ENCODE results near the gene EPHA8. TPM values are rescaled to one million over a fixed set of nuclear protein-coding genes. Genes with fewer than 3 reads are reported as not detected.

The EPHA8 gene
- polyA plus RNA-seq, 1 of the 3 experiments (the other 2 are of a cell fraction), result 0.02 TPM

DNA sequence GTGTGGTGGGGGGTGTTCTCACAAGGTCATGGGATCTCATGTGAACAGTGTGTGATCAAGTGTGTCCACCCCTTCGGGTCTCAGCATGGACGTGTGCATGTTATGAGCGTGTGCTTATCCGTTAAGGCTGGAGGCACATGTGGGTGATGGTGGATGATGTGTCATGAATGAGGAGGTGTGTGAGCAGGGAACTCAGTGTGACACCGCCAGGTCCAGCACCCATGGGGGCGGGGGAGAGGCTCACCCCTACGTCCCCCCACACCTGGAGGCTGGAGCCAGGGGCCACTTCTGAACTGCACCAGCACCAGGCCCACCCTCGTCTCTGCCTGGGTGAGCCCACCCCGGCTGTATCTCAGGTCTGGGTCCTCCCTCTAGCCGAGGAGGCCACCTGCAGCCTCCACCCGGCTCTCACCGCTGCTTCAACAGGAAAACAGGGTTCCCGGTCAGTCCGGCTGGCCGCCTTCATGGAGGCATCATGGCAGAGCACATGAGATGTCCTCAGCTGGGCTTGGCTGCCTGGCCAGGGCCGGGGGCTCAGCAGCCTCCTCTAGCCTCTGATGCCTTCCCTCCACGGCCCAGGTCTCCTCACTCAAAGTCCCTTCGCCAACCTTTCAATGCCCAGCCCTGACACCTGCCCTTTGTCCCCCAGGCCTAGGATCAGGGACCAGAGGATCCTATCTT lies 38.9 kb downstream of the EPHA8 start:
- Histone ChIP-seq H3K36me3 (replicated peaks in 1 of 2; ENCODE audit: control insufficient read depth in 1 of 2, insufficient read depth in 2 of 2, low read length in 1 of 2) (no peaks in the 10 kb centered on the region), H2AFZ (ENCODE audit: low read depth) (no peak overlapping the region), H3K27me3 (ENCODE audit: insufficient read depth) (no peaks in the 10 kb centered on the region; the same call in 1 of the 2 replicates), H3K9me2 (no peaks in the 10 kb centered on the region), H3K9me3 (no peaks in the 10 kb centered on the region), H4K20me1 (ENCODE audit: insufficient read depth) (no peaks in the 10 kb centered on the region), H3K4me2 (no peak overlapping the region), H3K79me2 (ENCODE audit: insufficient read depth) (no peaks in the 10 kb centered on the region), H3K4me3 (ENCODE audit: low read depth in 2 of 2, low read length in 1 of 2) (no peak overlapping the region), H3K27ac (ENCODE audit: low read depth in 2 of 2, low read length in 1 of 2) (no peak overlapping the region), H3F3A (replicated peaks; ENCODE audit: insufficient read depth) (no peaks in the 10 kb centered on the region), H3K9ac (no peak overlapping the region), H3K4me1 (ENCODE audit: control insufficient read depth in 1 of 2, insufficient read depth in 2 of 2, low read depth in 1 of 2, low read length in 1 of 2) (no peaks in the 10 kb centered on the region)
- ChIA-PET POLR2A (no interaction called here), CTCF (interaction anchor here (1.3 to 1.6 kb wide), 2 partner anchors 15 to 74 kb away, joined by 4 read pairs; no protein-coding TSS in a partner anchor)
- WGBS (ENCODE audit: low lambda C conversion rate), result 68% methylated on average over 9 of the region's 18 CpGs
- TF ChIP-seq, protein P1, sequence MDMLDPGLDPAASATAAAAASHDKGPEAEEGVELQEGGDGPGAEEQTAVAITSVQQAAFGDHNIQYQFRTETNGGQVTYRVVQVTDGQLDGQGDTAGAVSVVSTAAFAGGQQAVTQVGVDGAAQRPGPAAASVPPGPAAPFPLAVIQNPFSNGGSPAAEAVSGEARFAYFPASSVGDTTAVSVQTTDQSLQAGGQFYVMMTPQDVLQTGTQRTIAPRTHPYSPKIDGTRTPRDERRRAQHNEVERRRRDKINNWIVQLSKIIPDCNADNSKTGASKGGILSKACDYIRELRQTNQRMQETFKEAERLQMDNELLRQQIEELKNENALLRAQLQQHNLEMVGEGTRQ (IDR thresholded peaks at IDR 0.05; ENCODE audit: borderline replicate concordance, low read depth, low read length), result no peak
- TF ChIP-seq, protein P2, sequence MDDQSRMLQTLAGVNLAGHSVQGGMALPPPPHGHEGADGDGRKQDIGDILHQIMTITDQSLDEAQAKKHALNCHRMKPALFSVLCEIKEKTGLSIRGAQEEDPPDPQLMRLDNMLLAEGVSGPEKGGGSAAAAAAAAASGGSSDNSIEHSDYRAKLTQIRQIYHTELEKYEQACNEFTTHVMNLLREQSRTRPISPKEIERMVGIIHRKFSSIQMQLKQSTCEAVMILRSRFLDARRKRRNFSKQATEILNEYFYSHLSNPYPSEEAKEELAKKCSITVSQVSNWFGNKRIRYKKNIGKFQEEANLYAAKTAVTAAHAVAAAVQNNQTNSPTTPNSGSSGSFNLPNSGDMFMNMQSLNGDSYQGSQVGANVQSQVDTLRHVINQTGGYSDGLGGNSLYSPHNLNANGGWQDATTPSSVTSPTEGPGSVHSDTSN (IDR thresholded peaks at IDR 0.05), result no peak
- no peak for TF ChIP-seq CHD2 (IDR thresholded peaks at IDR 0.05; ENCODE audit: low read length, partially characterized antibody)
- no peak for TF ChIP-seq EP300 (IDR thresholded peaks at IDR 0.05; ENCODE audit: borderline replicate concordance in 1 of 2, low read depth in 1 of 2, low read length in 1 of 2)
- no peak for DNase-seq

DNA sequence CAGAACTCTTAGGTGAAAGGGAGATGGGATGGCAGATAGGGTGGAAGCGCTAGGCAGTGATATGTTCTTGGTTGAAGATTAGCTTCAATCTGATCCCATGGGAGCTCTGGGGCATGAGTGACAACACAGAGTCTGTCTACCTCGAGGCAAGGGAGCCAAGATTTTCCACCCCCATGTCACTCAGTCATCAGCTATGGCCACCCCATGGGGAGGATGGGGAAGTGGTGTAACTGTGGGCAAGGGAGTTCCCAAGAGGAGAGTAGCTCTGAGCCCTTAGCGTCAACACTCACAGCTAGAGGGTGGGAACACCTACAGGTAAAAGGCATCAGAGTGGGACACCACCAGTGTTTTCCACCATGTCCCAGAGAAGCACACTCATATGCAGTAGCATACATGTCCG lies 42.9 kb downstream of the EPHA8 start:
- no peak for TF ChIP-seq EZH2phosphoT487 (IDR thresholded peaks at IDR 0.05; ENCODE audit: borderline replicate concordance, low read depth)
- TF ChIP-seq SIN3A (IDR thresholded peaks at IDR 0.05; ENCODE audit: borderline replicate concordance, low read depth, low read length), result no peak
- TF ChIP-seq, protein P3, sequence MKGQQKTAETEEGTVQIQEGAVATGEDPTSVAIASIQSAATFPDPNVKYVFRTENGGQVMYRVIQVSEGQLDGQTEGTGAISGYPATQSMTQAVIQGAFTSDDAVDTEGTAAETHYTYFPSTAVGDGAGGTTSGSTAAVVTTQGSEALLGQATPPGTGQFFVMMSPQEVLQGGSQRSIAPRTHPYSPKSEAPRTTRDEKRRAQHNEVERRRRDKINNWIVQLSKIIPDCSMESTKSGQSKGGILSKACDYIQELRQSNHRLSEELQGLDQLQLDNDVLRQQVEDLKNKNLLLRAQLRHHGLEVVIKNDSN (IDR thresholded peaks at IDR 0.05; ENCODE audit: borderline replicate concordance, low read depth), result no peak
- no peak for TF ChIP-seq FOSL2 (IDR thresholded peaks at IDR 0.05; ENCODE audit: borderline replicate concordance, low read depth)
- no peak for TF ChIP-seq TCF12 (IDR thresholded peaks at IDR 0.05)
- CTCF ChIA-PET, result interaction anchor here (0.6 to 1.0 kb wide), 2 partner anchors 189 to 207 kb away, joined by 3 read pairs; no protein-coding TSS in a partner anchor

More for the DNA sequence above, 42.9 kb downstream of the EPHA8 start:
- POLR2A ChIA-PET, result no interaction called here
- H3K4me3 ChIP-seq (ENCODE audit: low read depth in 2 of 2, low read length in 1 of 2), result no peak overlapping the region
- H3K9me3 ChIP-seq, result no peaks in the 10 kb centered on the region
- H2AFZ ChIP-seq (ENCODE audit: low read depth), result no peak overlapping the region
- WGBS (ENCODE audit: low lambda C conversion rate), result 52% methylated on average over 4 of the region's 4 CpGs
- H3K4me1 ChIP-seq (ENCODE audit: control insufficient read depth in 1 of 2, insufficient read depth in 2 of 2, low read depth in 1 of 2, low read length in 1 of 2), result no peaks in the 10 kb centered on the region
- H3K27ac ChIP-seq (ENCODE audit: low read depth in 2 of 2, low read length in 1 of 2), result no peak overlapping the region
- no peaks in the 10 kb centered on the region for H4K20me1 ChIP-seq (ENCODE audit: insufficient read depth)
- no peaks in the 10 kb centered on the region for H3K9me2 ChIP-seq
- no peaks in the 10 kb centered on the region for H3K36me3 ChIP-seq (replicated peaks in 1 of 2; ENCODE audit: control insufficient read depth in 1 of 2, insufficient read depth in 2 of 2, low read length in 1 of 2)
- H3K79me2 ChIP-seq (ENCODE audit: insufficient read depth), result no peaks in the 10 kb centered on the region
- DNase-seq, result no peak
- no peak overlapping the region for H3K4me2 ChIP-seq
- no peaks in the 10 kb centered on the region for H3F3A ChIP-seq (replicated peaks; ENCODE audit: insufficient read depth)
- H3K27me3 ChIP-seq (ENCODE audit: insufficient read depth), result no peaks in the 10 kb centered on the region
- H3K9ac ChIP-seq, result no peak overlapping the region

Measured in SK-N-SH (cell line).